MM.1S (cell line): ENCODE data around the gene DCLRE1A.

Experiments
- DNase-seq: peaks from one replicate; pipeline ENCODE4 v3.0.0-alpha.2; 2015
- H2AFZ ChIP-seq: fragments of 300-600 bp; sonication (generic); 2 replicates; pipeline ENCODE4 v1.6.0; 2016; ENCODE audit warnings: antibody characterized with exemption, low read length
- H3F3A ChIP-seq: fragments of 300-600 bp; sonication (generic); 2 replicates; pipeline ENCODE4 v1.6.1; 2016; ENCODE audit warnings: mild to moderate bottlenecking, antibody characterized with exemption, low read length, moderate library complexity, mixed read lengths; ENCODE audit not compliant: insufficient read depth
- H3K27ac ChIP-seq: fragments of 300-600 bp; sonication (generic); 2 replicates; pipeline ENCODE4 v1.5.1; 2016; ENCODE audit warnings: mild to moderate bottlenecking, low read length
- H3K27me3 ChIP-seq: fragments of 300-600 bp; sonication (generic); replicated peaks from 2 replicates; pipeline ENCODE4 v1.6.0; 2016; ENCODE audit warnings: low read length; ENCODE audit not compliant: insufficient read depth
- H3K36me3 ChIP-seq: fragments of 300-600 bp; sonication (generic); replicated peaks from 2 replicates; pipeline ENCODE4 v1.6.1; 2016; ENCODE audit warnings: mild to moderate bottlenecking, low read length, mixed read lengths; ENCODE audit not compliant: insufficient read depth
- H3K4me1 ChIP-seq: fragments of 300-600 bp; sonication (generic); 2 replicates; pipeline ENCODE4 v1.6.1; 2016; ENCODE audit warnings: low read length, mixed read lengths
- H3K4me2 ChIP-seq: fragments of 300-600 bp; sonication (generic); 2 replicates; pipeline ENCODE4 v1.6.0; 2016; ENCODE audit warnings: low read depth, low read length
- H3K4me3 ChIP-seq: fragments of 300-600 bp; sonication (generic); 2 replicates; pipeline ENCODE4 v1.5.1; 2016; ENCODE audit warnings: low read length, mixed read lengths
- H3K79me2 ChIP-seq: fragments of 300-600 bp; sonication (generic); 2 replicates; pipeline ENCODE4 v1.6.1; 2016; ENCODE audit warnings: mixed run types, low read length, mixed read lengths
- H3K9ac ChIP-seq: fragments of 300-600 bp; sonication (generic); 2 replicates; pipeline ENCODE4 v1.6.1; 2016; ENCODE audit warnings: low read length, mixed read lengths
- H3K9me2 ChIP-seq: fragments of 300-600 bp; sonication (generic); replicated peaks from 2 replicates; pipeline ENCODE4 v1.6.1; 2016; ENCODE audit warnings: mild to moderate bottlenecking, low read length, mixed read lengths; ENCODE audit not compliant: insufficient read depth
- H3K9me3 ChIP-seq: fragments of 300-600 bp; sonication (generic); replicated peaks from 2 replicates; pipeline ENCODE4 v1.6.1; 2016; ENCODE audit warnings: mild to moderate bottlenecking, low read length, mixed read lengths; ENCODE audit not compliant: insufficient read depth
- H4K20me1 ChIP-seq: fragments of 300-600 bp; sonication (generic); 2 replicates; pipeline ENCODE4 v1.6.1; 2016; ENCODE audit warnings: mild to moderate bottlenecking, low read length, moderate library complexity, mixed read lengths; ENCODE audit not compliant: insufficient read depth
- EZH2 ChIP-seq: fragments of 300-600 bp; sonication (generic); optimal IDR thresholded peaks from 2 replicates; pipeline ENCODE3; 2017; ENCODE audit warnings: low read depth, mild to moderate bottlenecking, antibody characterized with exemption, low read length, mixed read lengths
- EZH2phosphoT487 ChIP-seq: fragments of 300-600 bp; sonication (generic); IDR thresholded peaks from 2 replicates; pipeline ENCODE4 v1.6.1; 2018; ENCODE audit warnings: antibody characterized with exemption, low read length
- TF ChIP-seq, protein P1 (sequence below): fragments of 300-600 bp; sonication (generic); IDR thresholded peaks from 2 replicates; pipeline ENCODE4 v1.5.1; 2016; ENCODE audit warnings: antibody characterized with exemption, low read length, mixed read lengths

DCLRE1A gene

DNA sequence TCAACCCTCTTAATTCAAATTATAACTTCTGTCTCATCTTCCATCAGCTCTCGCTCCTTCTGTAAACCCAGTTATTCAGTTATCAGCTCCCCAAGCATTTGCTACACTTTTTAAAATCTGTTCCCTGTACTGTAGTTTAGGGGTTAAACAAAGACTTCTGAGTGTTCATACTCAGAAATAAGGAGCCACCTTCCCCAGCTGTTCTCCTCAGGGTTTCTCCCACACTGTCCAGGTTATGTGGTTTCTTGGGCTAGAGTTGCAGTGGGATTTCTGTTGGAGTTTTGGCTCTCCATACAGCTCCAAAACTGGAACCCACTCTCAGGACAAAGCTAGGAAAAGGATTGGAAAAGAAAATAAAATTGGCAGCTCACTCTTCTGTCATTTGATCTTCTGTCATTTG, 21.3 kb upstream of the DCLRE1A start:
- Histone ChIP-seq H3K4me3 (no peak overlapping the region), H2AFZ (no peak overlapping the region), H3K27ac (no peak overlapping the region), H3F3A (no peaks in the 10 kb centered on the region), H3K4me1 (no peaks in the 10 kb centered on the region), H3K27me3 (no peaks in the 10 kb centered on the region), H3K9ac (no peak overlapping the region), H3K9me2 (no peaks in the 10 kb centered on the region), H4K20me1 (no peaks in the 10 kb centered on the region), H3K4me2 (no peak overlapping the region), H3K36me3 (no peaks in the 10 kb centered on the region; the same call in 1 of the 2 replicates), H3K9me3 (no peaks in the 10 kb centered on the region), H3K79me2 (0 out of 2 replicates have a peak, but pooled peaks cover 10% of the 10 kb centered on the region)
- no peak for DNase-seq
- TF ChIP-seq EZH2 (no peak), EZH2phosphoT487 (no peak)
- TF ChIP-seq, protein P1, sequence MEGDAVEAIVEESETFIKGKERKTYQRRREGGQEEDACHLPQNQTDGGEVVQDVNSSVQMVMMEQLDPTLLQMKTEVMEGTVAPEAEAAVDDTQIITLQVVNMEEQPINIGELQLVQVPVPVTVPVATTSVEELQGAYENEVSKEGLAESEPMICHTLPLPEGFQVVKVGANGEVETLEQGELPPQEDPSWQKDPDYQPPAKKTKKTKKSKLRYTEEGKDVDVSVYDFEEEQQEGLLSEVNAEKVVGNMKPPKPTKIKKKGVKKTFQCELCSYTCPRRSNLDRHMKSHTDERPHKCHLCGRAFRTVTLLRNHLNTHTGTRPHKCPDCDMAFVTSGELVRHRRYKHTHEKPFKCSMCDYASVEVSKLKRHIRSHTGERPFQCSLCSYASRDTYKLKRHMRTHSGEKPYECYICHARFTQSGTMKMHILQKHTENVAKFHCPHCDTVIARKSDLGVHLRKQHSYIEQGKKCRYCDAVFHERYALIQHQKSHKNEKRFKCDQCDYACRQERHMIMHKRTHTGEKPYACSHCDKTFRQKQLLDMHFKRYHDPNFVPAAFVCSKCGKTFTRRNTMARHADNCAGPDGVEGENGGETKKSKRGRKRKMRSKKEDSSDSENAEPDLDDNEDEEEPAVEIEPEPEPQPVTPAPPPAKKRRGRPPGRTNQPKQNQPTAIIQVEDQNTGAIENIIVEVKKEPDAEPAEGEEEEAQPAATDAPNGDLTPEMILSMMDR, result no peak

DNA sequence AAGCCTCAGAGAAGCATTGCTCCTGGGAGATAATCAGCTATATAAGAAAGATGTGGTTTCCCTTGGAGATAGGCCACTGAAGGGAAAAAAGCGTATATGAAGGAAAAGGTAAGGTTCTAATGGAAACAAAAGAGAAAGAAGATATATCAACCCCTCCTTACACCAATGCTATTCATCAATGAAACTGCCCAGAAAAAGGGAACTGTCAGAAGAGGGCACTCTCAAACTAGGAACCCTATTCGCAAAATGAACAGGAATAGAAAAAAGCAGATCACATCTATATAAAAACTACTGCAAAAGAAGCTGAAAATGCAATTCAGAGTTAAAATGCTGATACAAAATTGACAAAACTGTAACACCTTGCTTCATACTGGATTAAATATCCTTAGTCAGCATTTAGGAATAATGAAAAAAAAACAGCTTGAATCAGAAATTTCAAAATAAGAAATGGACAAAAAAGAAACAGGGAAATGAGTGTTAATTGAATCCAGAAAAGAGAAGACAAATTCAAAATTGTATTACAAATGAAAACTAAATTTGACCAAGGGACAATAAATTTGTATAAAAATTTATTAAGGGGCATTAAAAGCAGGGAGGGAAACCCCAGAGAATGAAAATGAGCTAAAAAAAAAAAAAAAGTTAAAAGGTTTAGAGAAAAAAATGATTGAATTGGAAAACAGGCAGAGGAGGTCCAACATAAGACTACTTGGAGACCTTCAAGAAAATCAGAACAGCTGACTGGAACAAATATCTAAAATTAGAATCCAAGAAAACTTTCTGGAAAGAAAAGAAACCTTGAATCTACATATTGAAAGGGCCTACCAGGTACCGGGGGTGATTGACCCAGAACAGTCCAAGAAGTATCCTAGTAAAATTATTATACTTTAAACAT, 18.5 kb upstream of the DCLRE1A start:
- no peaks in the 10 kb centered on the region for H4K20me1 ChIP-seq
- no peaks in the 10 kb centered on the region for H3K9me3 ChIP-seq
- DNase-seq, result no peak
- H3K4me2 ChIP-seq, result no peak overlapping the region
- no peak for TF ChIP-seq EZH2
- TF ChIP-seq, protein P1, result peak; percentile 26
- H2AFZ ChIP-seq, result no peak overlapping the region
- peaks cover 15% of the 10 kb centered on the region; the same call in 1 of the 2 replicates for H3K79me2 ChIP-seq
- H3K4me3 ChIP-seq, result no peak overlapping the region
- H3K36me3 ChIP-seq, result no peaks in the 10 kb centered on the region; the same call in 1 of the 2 replicates
- no peaks in the 10 kb centered on the region for H3F3A ChIP-seq
- no peak overlapping the region for H3K27ac ChIP-seq
- no peaks in the 10 kb centered on the region for H3K9me2 ChIP-seq
- no peaks in the 10 kb centered on the region for H3K27me3 ChIP-seq
- no peak overlapping the region for H3K9ac ChIP-seq
- no peaks in the 10 kb centered on the region for H3K4me1 ChIP-seq

DNA sequence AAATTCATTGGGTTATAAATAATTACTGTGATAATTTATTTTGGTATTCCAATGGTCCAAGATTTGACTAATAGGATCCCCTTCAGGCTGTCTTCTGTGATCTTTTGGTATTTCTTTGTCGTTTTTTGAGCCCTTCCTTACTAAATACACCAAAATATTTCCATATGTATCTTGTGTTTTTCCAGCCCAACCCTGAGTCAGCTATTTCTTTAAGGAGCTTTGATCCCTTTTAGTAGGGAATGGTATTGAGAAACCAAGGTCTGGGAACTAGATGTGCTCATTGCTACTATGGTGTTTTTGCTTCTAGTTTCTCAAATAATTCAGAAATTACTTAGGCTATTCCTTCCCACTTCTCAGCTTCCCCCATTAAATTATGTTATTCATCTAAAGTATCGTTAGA, 15.9 kb upstream of the DCLRE1A start:
- no peak overlapping the region for H2AFZ ChIP-seq
- no peak for DNase-seq
- H3K27me3 ChIP-seq, result no peaks in the 10 kb centered on the region
- no peak overlapping the region for H3K4me3 ChIP-seq
- no peaks in the 10 kb centered on the region for H3K4me1 ChIP-seq
- H4K20me1 ChIP-seq, result no peaks in the 10 kb centered on the region
- no peaks in the 10 kb centered on the region; the same call in 1 of the 2 replicates for H3K36me3 ChIP-seq
- H3K9me2 ChIP-seq, result no peaks in the 10 kb centered on the region
- no peak overlapping the region for H3K4me2 ChIP-seq
- no peak overlapping the region for H3K9ac ChIP-seq
- H3K27ac ChIP-seq, result no peak overlapping the region
- no peaks in the 10 kb centered on the region for H3F3A ChIP-seq
- H3K79me2 ChIP-seq, result peaks cover 11% of the 10 kb centered on the region
- TF ChIP-seq EZH2 (no peak), EZH2phosphoT487 (no peak)
- TF ChIP-seq, protein P1, result no peak
- no peaks in the 10 kb centered on the region for H3K9me3 ChIP-seq
